ENCODE measurements around the gene MAML2.

MAML2 gene

DNA sequence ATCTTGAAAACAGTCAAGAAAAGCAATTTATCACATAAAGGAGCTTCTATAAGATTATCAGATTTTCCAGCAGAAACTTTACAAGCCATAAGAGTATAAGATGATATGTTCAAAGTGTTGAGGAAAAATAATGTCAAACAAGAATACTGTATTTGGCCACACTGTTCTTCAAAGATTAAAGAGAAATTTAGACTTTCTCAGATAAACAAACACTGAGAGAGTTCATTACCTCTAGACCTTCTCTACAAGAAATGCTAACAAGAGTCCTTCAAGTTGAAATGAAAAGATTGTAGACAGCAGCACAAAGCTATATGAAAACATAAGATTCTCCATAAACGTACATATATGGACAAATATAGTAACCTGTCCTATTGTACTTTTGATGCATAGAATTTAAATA, 411.1 kb downstream of the MAML2 start:
- DNase-seq = no peak

DNA sequence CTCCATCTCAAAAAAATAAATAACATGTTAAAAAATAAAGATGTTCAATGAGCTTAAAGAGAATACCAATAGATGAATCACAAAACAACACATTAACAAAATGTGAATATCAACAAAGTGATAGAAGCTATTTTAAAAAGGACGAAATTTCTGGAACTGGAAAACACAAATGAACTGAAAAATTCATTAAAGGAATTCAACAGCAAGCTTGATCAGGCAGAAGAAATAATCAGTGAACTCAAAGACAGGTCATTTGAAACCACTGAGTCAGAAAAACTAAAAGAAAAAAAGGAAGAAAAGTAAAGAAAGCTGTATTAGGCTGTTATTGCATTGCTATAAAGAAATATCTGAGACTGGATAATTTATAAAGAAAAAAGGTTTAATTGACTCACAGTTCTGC, 412.0 kb downstream of the MAML2 start:
- DNase-seq = no peak

DNA sequence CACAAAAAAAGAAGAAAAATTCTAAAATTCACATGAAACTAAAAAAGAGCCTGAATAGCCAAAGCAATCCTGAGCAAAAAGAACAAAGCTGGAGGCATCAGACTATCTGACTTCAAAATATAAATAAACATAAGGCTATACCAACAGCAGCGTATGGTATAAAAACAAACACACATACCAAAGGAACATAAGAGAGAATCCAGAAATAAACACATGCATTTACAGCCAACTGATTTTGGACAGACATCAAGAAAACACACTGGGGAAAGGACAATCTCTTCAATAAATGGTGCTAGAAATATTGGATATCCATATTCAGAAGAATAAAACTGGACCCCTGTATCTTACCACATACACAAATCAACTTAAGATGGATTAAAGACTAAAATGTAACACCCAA, 416.3 kb downstream of the MAML2 start:
- DNase-seq = no peak

All from NCI-H446 treated with DMSO at 0.1 percent for 48 hours (cell line).